LNCaP clone FGC (cell line): Measurements from ENCODE around the gene DNAJA4.

Experiments used
- DNase-seq: peaks from one replicate; pipeline ENCODE4 v3.0.0-alpha.2; 2011; ENCODE audit warnings: low read depth
- H3K4me3 ChIP-seq: 2 replicates; pipeline ENCODE4 v1.5.1; 2011; ENCODE audit warnings: mild to moderate bottlenecking, low read depth, low read length, control low read depth
- TF ChIP-seq, protein P1 (sequence below): IDR thresholded peaks from 2 replicates; pipeline ENCODE4 v1.5.1; 2012; ENCODE audit warnings: mild to moderate bottlenecking; ENCODE audit not compliant: control insufficient read depth, insufficient read depth; ENCODE audit errors: extremely low read depth

DNAJA4 gene

DNA sequence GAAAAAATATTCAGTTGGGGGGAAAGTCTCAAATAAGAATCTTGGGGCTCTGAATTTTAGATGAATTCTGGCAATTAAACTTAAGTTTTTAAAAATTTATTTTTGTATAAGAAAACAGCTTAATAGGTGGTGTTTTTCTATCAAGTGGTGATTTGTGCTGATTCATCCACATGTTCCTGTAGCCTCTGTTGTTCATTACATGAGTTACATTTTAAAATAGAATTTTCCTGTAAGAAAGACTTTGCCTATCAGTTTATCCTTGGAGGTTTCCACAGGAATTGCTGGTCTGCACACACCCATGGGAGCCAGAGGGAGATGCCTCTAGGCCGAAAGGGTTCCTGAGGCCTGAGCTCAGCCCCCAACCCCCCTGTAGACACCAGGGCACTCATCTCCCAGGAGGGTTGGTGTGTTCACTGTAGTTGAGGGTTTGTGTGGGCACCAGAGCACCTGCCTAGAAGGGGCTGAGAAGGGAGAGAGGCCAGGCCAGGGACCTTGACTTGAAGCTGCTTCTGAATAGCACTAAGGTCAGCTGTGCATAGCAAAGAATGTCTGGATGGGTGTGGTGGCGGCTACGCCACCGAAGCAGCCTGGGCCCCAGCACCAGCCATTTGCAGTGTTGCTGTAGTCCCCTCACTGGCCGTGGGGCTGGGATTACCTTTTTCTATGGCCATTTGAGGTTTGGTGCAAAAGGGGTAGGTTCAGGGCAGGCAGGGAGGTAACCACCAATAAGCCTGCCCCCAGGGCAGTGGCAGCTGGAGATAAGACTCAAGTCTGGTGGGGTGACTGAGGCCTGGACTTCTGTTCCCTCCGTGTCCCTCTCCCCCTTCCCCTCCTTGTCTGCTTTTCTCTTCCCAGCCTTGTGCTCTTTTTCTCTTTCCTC is 11.9 kb downstream of the DNAJA4 start:
- TF ChIP-seq, protein P1, sequence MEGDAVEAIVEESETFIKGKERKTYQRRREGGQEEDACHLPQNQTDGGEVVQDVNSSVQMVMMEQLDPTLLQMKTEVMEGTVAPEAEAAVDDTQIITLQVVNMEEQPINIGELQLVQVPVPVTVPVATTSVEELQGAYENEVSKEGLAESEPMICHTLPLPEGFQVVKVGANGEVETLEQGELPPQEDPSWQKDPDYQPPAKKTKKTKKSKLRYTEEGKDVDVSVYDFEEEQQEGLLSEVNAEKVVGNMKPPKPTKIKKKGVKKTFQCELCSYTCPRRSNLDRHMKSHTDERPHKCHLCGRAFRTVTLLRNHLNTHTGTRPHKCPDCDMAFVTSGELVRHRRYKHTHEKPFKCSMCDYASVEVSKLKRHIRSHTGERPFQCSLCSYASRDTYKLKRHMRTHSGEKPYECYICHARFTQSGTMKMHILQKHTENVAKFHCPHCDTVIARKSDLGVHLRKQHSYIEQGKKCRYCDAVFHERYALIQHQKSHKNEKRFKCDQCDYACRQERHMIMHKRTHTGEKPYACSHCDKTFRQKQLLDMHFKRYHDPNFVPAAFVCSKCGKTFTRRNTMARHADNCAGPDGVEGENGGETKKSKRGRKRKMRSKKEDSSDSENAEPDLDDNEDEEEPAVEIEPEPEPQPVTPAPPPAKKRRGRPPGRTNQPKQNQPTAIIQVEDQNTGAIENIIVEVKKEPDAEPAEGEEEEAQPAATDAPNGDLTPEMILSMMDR = no peak
- no peak overlapping the region for H3K4me3 ChIP-seq
- DNase-seq = no peak

DNA sequence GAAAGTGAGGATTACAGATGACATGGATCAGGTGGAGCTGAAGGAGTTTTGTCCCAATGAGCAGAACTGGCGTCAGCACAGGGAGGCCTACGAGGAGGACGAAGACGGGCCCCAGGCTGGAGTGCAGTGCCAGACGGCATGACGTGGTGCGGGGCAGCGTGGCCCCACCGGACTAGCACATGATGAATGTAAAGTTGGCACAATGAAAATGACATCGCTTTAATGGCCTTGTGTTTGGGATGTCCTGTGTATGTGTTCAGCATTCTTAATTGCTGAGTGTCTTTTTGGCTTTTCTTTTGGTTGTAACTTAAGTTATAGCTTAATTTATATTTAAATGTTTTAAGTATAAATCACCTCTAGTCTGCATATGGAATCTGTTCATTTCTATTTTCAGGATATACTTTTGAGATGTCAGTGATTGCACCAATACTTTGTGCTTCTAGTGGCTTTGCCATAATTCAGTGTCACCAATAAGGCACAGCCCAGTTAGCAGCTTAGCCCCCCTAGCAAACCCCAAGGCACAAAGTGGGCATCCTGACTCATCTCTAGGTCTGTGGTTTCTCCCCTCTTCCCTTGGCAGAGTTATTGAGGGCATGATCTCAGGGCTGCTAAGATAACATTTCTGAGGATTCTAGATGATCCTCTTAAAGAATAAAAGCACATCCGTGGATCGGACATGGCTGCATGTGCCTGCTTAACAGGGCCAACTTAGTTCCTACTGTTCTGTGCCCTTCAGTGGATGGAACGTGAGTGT is 16.1 kb downstream of the DNAJA4 start:
- DNase-seq = no peak
- TF ChIP-seq, protein P1 = no peak
- no peak overlapping the region for H3K4me3 ChIP-seq

DNA sequence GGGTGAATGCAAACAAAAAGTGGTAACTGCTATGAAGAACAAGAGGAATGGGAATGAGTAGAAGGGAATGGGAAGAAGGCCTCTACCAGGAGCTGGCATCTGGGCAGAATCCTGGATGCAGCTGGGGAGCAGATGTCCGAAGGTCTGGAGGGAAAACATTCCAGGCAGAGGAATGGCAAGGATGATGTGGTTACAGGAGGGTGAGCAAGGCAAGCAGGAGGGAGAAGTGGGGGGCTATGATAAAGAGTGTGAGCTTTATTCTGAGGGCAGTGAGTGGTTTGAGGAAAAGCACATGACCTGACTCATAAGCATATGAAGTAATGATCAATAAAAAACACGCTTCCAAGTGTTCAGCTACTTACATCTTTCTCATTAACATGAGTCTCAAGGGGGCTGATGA is 18.0 kb downstream of the DNAJA4 start:
- no peak overlapping the region for H3K4me3 ChIP-seq
- TF ChIP-seq, protein P1 = no peak
- no peak for DNase-seq

DNA sequence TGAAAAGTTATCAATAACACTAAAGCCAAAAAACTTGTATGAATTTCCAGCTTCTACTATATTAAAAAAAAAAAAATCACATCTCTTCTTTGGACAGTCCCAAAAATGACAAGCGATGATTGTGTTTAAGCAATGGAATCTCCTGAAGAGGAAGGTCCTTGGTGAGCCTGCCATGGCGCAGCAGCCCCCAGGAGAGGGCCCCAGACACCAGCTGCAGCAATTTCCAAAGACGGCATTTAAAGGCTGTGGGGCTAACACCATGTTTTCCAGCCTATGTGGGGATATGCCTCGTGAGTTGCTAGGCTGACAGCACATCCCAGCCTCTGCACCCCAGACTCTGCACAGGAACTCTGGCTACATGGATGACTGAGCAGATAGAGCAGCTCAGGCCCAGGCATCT is 20.4 kb downstream of the DNAJA4 start:
- TF ChIP-seq, protein P1 = no peak
- H3K4me3 ChIP-seq = no peak overlapping the region
- no peak for DNase-seq

DNA sequence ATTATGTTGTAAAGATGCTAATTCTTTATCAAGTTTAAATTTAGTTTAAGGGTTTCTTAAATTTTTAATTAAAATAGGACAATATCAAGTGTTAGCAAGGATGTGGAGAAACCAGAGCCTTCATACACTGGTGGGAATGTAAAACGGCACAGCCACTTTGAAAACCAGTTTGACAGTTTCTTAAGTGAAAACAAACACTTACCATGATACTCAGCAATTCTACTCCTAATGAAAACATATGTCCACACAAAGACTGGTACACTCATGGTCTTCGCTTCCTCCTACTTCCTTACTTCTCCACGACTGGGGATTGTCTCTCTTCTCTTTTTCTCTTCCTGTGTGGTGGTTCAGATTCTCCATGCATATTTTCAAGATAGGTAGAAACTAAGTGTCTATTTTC is 25.9 kb downstream of the DNAJA4 start:
- TF ChIP-seq, protein P1 = no peak
- no peak overlapping the region for H3K4me3 ChIP-seq
- peak; percentile 82 for DNase-seq

DNA sequence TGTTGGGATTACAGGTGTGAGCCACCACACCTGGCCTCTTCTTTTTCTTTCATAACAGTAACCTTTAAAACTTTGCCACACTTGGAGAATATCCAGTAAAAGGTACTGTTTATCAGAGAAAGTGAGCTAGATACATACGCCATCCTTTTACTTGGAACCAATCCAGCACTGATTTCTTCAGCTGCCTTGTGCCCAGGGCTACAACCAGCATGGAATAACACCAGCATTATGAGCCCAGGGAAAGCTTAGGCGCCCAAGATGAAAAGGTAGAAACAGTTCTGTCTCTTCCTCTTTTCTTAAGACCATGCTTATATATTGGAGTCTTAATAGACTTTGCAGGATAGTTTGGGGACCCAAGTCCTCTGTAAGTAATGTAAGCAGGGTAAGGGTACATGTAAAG is 26.7 kb downstream of the DNAJA4 start:
- H3K4me3 ChIP-seq = no peak overlapping the region
- TF ChIP-seq, protein P1 = no peak
- no peak for DNase-seq
